Keratinocyte (primary cell): ENCODE measurements around the gene ECI1. TPM values are rescaled to one million over a fixed set of nuclear protein-coding genes. Genes with fewer than 3 reads are reported as not detected.

Experiments used
- DNase-seq: peaks from one replicate; pipeline ENCODE4 v3.0.0-alpha.2; 2011; ENCODE audit warnings: low read depth, missing footprints, low spot score
- FAIRE-seq: peaks from 2 replicates; lab custom pipeline; 2011; peaks lifted over from hg19 to GRCh38; lab: Jason Lieb, UNC
- H2AFZ ChIP-seq: 2 replicates; pipeline ENCODE4 v1.6.0; 2012; ENCODE audit warnings: low read length, control low read depth, inconsistent platforms; ENCODE audit not compliant: control insufficient read depth
- H3K27ac ChIP-seq: 2 replicates; pipeline ENCODE4 v1.5.1; 2011; ENCODE audit warnings: low read length; ENCODE audit not compliant: control insufficient read depth, insufficient read depth
- H3K27me3 ChIP-seq: 3 replicates; pipeline ENCODE4 v1.6.0; 2011; ENCODE audit warnings: low read length; ENCODE audit not compliant: control insufficient read depth, insufficient read depth; ENCODE audit errors: extremely low read depth
- H3K36me3 ChIP-seq, 2 experiments: 2 replicates in 1 of 2; 3 replicates in 1 of 2; pipeline ENCODE4 v1.5.1; 2011; ENCODE audit warnings: low read length in 2 of 2, mild to moderate bottlenecking in 1 of 2; ENCODE audit not compliant: control insufficient read depth in 2 of 2, insufficient read depth in 2 of 2; ENCODE audit errors: extremely low read depth in 1 of 2
- H3K4me1 ChIP-seq: 3 replicates; pipeline ENCODE4 v1.5.1; 2011; ENCODE audit warnings: low read length; ENCODE audit not compliant: control insufficient read depth, insufficient read depth; ENCODE audit errors: extremely low read depth
- H3K4me2 ChIP-seq: 3 replicates; pipeline ENCODE4 v1.6.0; 2011; ENCODE audit warnings: low read depth, low read length; ENCODE audit not compliant: control insufficient read depth, insufficient read depth; ENCODE audit errors: extremely low read depth
- H3K4me3 ChIP-seq, 3 experiments: fragments of 200-600 bp in 1 of 3; sonication (generic) in 1 of 3; 2 replicates in 2 of 3; 3 replicates in 1 of 3; pipeline ENCODE4 v1.5.1; 2011 to 2016; ENCODE audit warnings: low read length in 3 of 3, mild to moderate bottlenecking in 3 of 3, control low read depth in 2 of 3, inconsistent platforms in 1 of 3, low read depth in 1 of 3, mixed read lengths in 1 of 3, mixed run types in 1 of 3, moderate library complexity in 1 of 3; ENCODE audit not compliant: control insufficient read depth in 2 of 3, insufficient read depth in 2 of 3; ENCODE audit errors: extremely low read depth in 1 of 3
- H3K79me2 ChIP-seq: 2 replicates; pipeline ENCODE4 v1.6.0; 2012; ENCODE audit warnings: low read length; ENCODE audit not compliant: control insufficient read depth, insufficient read depth
- H3K9ac ChIP-seq: 3 replicates; pipeline ENCODE4 v1.6.0; 2011; ENCODE audit warnings: low read length; ENCODE audit not compliant: control insufficient read depth, insufficient read depth; ENCODE audit errors: extremely low read depth
- H3K9me1 ChIP-seq: 3 replicates; pipeline ENCODE4 v1.6.0; 2011; ENCODE audit warnings: low read length; ENCODE audit not compliant: control insufficient read depth, insufficient read depth; ENCODE audit errors: extremely low read depth
- H3K9me3 ChIP-seq: 2 replicates; pipeline ENCODE4 v1.5.1; 2012; ENCODE audit warnings: low read depth, low read length; ENCODE audit not compliant: control insufficient read depth
- H4K20me1 ChIP-seq: 3 replicates; pipeline ENCODE4 v1.6.0; 2011; ENCODE audit warnings: low read length; ENCODE audit not compliant: control insufficient read depth, insufficient read depth; ENCODE audit errors: extremely low read depth
- CTCF ChIP-seq, 3 experiments: IDR thresholded peaks in 1 of 3; conservative IDR thresholded peaks in 1 of 3; optimal IDR thresholded peaks in 1 of 3; 2 replicates in 2 of 3; 3 replicates in 1 of 3; pipeline versions ENCODE3 to v1.5.1; 2011; ENCODE audit warnings: low read length in 3 of 3, mild to moderate bottlenecking in 3 of 3, moderate library complexity in 2 of 3, control low read depth in 1 of 3, inconsistent platforms in 1 of 3; ENCODE audit not compliant: insufficient read depth in 2 of 3; ENCODE audit errors: extremely low read depth in 1 of 3
- EZH2 ChIP-seq: IDR thresholded peaks from one replicate; pipeline ENCODE4 v1.6.1; 2012; ENCODE audit warnings: inconsistent platforms, mild to moderate bottlenecking, low read length, moderate library complexity
- dilution Hi-C: fragments of 300-500 bp; cut with MboI; formaldehyde crosslinking; loops from one replicate; pipeline ENCODE4 v1.7.0; 2020; ENCODE audit warnings: low sequenced_read_pairs; ENCODE audit not compliant: extremely low pct_ligation_motif_present
- polyA plus RNA-seq, 5 experiments: library from polyadenylated mRNA; depleted of rRNA in 3 of 5; stranded (reverse) in 3 of 5; stranded (forward) in 1 of 5; unstranded in 1 of 5; fragments of >200 nt; gene quantifications; 1 replicate in 1 of 5; 2 replicates in 3 of 5; 3 replicates in 1 of 5; pipeline versions ENCODE4 v1.2.1 to v1.2.3, GENCODE V29; 2011 to 2012; ENCODE audit warnings: missing spikeins in 2 of 5, low read depth in 1 of 5, low replicate concordance in 1 of 5

The ECI1 gene
- polyA plus RNA-seq, 1 donor (not counting 4 experiments of a cell fraction or from before 2014, with no cell fraction given) = 19.7 TPM

GRCh38 chr16:2289282-2289681 is 37.9 kb upstream of the ECI1 start:
- no peaks in the 10 kb centered on the region for H3K9me1 ChIP-seq
- no peak for FAIRE-seq
- H3K9me3 ChIP-seq = no peaks in the 10 kb centered on the region
- H2AFZ ChIP-seq = no peak overlapping the region
- TF ChIP-seq CTCF (optimal IDR thresholded peaks at IDR 0.05 in 1 of 3, IDR thresholded peaks at IDR 0.05 in 1 of 3, conservative IDR thresholded peaks at IDR 0.05 in 1 of 3; ENCODE audit: extremely low read depth in 1 of 3, insufficient read depth in 2 of 3, low read length in 3 of 3) (no peak), EZH2 (no peak)
- no peak for DNase-seq
- no peak overlapping the region for H3K4me3 ChIP-seq
- H3K9ac ChIP-seq = no peak overlapping the region
- peaks cover 3% of the 10 kb centered on the region for H3K4me1 ChIP-seq
- no peak overlapping the region for H3K27ac ChIP-seq
- H4K20me1 ChIP-seq = no peaks in the 10 kb centered on the region
- dilution Hi-C loops = no loop called here
- H3K27me3 ChIP-seq = peaks cover 4% of the 10 kb centered on the region
- H3K79me2 ChIP-seq = no peaks in the 10 kb centered on the region
- H3K36me3 ChIP-seq = no peaks in the 10 kb centered on the region
- no peak overlapping the region for H3K4me2 ChIP-seq

DNA sequence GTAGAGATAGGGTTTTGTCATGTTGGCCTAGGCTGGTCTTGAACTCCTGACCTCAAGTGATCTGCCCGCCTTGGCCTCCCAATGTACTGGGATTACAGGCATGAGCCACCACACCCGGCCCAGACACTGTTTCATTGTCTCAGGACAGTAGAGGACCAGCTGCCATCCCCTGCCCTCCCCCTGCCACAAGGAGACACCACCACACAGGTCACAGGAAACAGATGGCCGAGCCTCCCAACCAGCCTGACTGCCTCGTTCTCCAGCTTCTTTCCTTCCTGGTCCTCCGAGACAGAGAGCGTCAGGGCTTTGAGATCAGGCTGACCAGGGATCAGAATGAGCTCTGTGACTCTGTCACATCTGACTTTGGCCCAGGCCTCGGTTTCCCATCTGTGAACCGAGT is 37.3 kb upstream of the ECI1 start:
- DNase-seq (no peak), FAIRE-seq (no peak)
- no peak overlapping the region for H3K9ac ChIP-seq
- H4K20me1 ChIP-seq = no peaks in the 10 kb centered on the region
- dilution Hi-C loops = no loop called here
- no peaks in the 10 kb centered on the region for H3K9me3 ChIP-seq
- H3K4me3 ChIP-seq = no peak overlapping the region
- H3K27me3 ChIP-seq = peaks cover 4% of the 10 kb centered on the region
- TF ChIP-seq EZH2 (no peak), CTCF (optimal IDR thresholded peaks at IDR 0.05 in 1 of 3, IDR thresholded peaks at IDR 0.05 in 1 of 3, conservative IDR thresholded peaks at IDR 0.05 in 1 of 3; ENCODE audit: extremely low read depth in 1 of 3, insufficient read depth in 2 of 3, low read length in 3 of 3) (no peak)
- no peaks in the 10 kb centered on the region for H3K36me3 ChIP-seq
- H3K27ac ChIP-seq = no peak overlapping the region
- peaks cover 4% of the 10 kb centered on the region for H3K4me1 ChIP-seq
- no peak overlapping the region for H2AFZ ChIP-seq
- H3K4me2 ChIP-seq = no peak overlapping the region
- H3K9me1 ChIP-seq = no peaks in the 10 kb centered on the region
- no peaks in the 10 kb centered on the region for H3K79me2 ChIP-seq
